Neural cell (in vitro differentiated cells): ENCODE data around the gene TINAG. TPM values are rescaled to one million over a fixed set of nuclear protein-coding genes. Genes with fewer than 3 reads are reported as not detected.
A peak's percentile ranks its signal among the peaks of the same experiment; 100 is the strongest.

Experiments used
- H2AFZ ChIP-seq: fragments of 200-600, 300-800 bp; sonication (generic), shearing (Covaris generic); 2 replicates; pipeline ENCODE4 v1.6.0; 2014; ENCODE audit warnings: low read depth, mild to moderate bottlenecking, antibody characterized with exemption, low read length, moderate library complexity
- H3F3A ChIP-seq: fragments of 200-600 bp; shearing (Covaris generic); 2 replicates; pipeline ENCODE4 v1.6.1; 2016; ENCODE audit warnings: mild to moderate bottlenecking, moderate library complexity, mixed read lengths, antibody characterized with exemption, low read length; ENCODE audit not compliant: insufficient read depth, poor library complexity, severe bottlenecking
- H3K27ac ChIP-seq: fragments of 200-600, 300-800 bp; sonication (generic), shearing (Covaris generic); 2 replicates; pipeline ENCODE4 v1.5.1; 2014; ENCODE audit warnings: mild to moderate bottlenecking, low read length, moderate library complexity
- H3K27me3 ChIP-seq: fragments of 300-800, 200-600 bp; sonication (generic), shearing (Covaris generic); 2 replicates; pipeline ENCODE4 v1.6.0; 2014; ENCODE audit warnings: mild to moderate bottlenecking, low read depth, low read length, moderate library complexity; ENCODE audit not compliant: insufficient read depth
- H3K36me3 ChIP-seq: fragments of 300-800, 200-600 bp; sonication (generic), shearing (Covaris generic); 2 replicates; pipeline ENCODE4 v1.5.1; 2014; ENCODE audit warnings: mild to moderate bottlenecking, antibody characterized with exemption, low read length, moderate library complexity; ENCODE audit not compliant: insufficient read depth
- H3K4me2 ChIP-seq: fragments of 300-800, 200-600 bp; sonication (generic), shearing (Covaris generic); 2 replicates; pipeline ENCODE4 v1.6.0; 2014; ENCODE audit warnings: mild to moderate bottlenecking, low read length
- H3K4me3 ChIP-seq: fragments of 300-800, 200-600 bp; sonication (generic), shearing (Covaris generic); 2 replicates; pipeline ENCODE4 v1.5.1; 2014; ENCODE audit warnings: mild to moderate bottlenecking, low read length, moderate library complexity
- H3K79me2 ChIP-seq: fragments of 200-600 bp; shearing (Covaris generic); replicated peaks from 2 replicates; pipeline ENCODE4 v1.6.0; 2014; ENCODE audit warnings: mild to moderate bottlenecking, low read length, moderate library complexity; ENCODE audit not compliant: insufficient read depth
- H3K9ac ChIP-seq: fragments of 300-800, 200-600 bp; sonication (generic), shearing (Covaris generic); 2 replicates; pipeline ENCODE4 v1.6.1; 2016; ENCODE audit warnings: mild to moderate bottlenecking, low read length, mixed read lengths
- H3K9me2 ChIP-seq: fragments of 200-600 bp; shearing (Covaris generic); 2 replicates; pipeline ENCODE4 v1.6.1; 2016; ENCODE audit warnings: mild to moderate bottlenecking, low read length, mixed read lengths; ENCODE audit not compliant: insufficient read depth
- H3K9me3 ChIP-seq: fragments of 200-600, 300-800 bp; sonication (generic), shearing (Covaris generic); 2 replicates; pipeline ENCODE4 v1.6.1; 2016; ENCODE audit warnings: mild to moderate bottlenecking, mixed run types, low read length, moderate library complexity, mixed read lengths
- H4K20me1 ChIP-seq: fragments of 200-600 bp; shearing (Covaris generic); 2 replicates; pipeline ENCODE4 v1.6.1; 2016; ENCODE audit warnings: mild to moderate bottlenecking, mixed run types; ENCODE audit not compliant: insufficient read depth
- CTCF ChIP-seq: fragments of 450-650 bp; IDR thresholded peaks from 2 replicates; pipeline ENCODE4 v1.5.1; 2014; ENCODE audit warnings: antibody characterized with exemption, mild to moderate bottlenecking, moderate library complexity; ENCODE audit not compliant: poor library complexity, severe bottlenecking
- EP300 ChIP-seq: fragments of 450-650 bp; conservative IDR thresholded peaks from 2 replicates; pipeline ENCODE4 v1.6.1; 2014; ENCODE audit warnings: antibody characterized with exemption, mild to moderate bottlenecking, moderate library complexity; ENCODE audit not compliant: poor library complexity, severe bottlenecking
- EZH2 ChIP-seq: fragments of 200-600, 300-800 bp; shearing (Covaris generic), sonication (generic); IDR thresholded peaks from 2 replicates; pipeline ENCODE4 v1.6.1; 2014; ENCODE audit warnings: antibody characterized with exemption, low read length, borderline replicate concordance, mild to moderate bottlenecking; ENCODE audit not compliant: insufficient read depth, poor library complexity, severe bottlenecking
- MXI1 ChIP-seq: fragments of 450-650 bp; conservative IDR thresholded peaks from 2 replicates; pipeline ENCODE4 v1.6.1; 2014; ENCODE audit warnings: antibody characterized with exemption, mild to moderate bottlenecking; ENCODE audit not compliant: poor library complexity, severe bottlenecking
- POLR2AphosphoS5 ChIP-seq: IDR thresholded peaks from 2 replicates; pipeline ENCODE4 v1.6.1; 2012
- RAD21 ChIP-seq: fragments of 450-650 bp; conservative IDR thresholded peaks from 2 replicates; pipeline ENCODE4 v1.6.1; 2014; ENCODE audit warnings: antibody characterized with exemption, mild to moderate bottlenecking, moderate library complexity
- SMC3 ChIP-seq: fragments of 450-650 bp; conservative IDR thresholded peaks from 2 replicates; pipeline ENCODE4 v1.6.1; 2014; ENCODE audit warnings: antibody characterized with exemption, mild to moderate bottlenecking, moderate library complexity; ENCODE audit not compliant: poor library complexity
- TAF1 ChIP-seq: IDR thresholded peaks from 2 replicates; pipeline ENCODE4 v1.6.1; 2012; ENCODE audit warnings: low read depth
- polyA plus RNA-seq: library from polyadenylated mRNA; depleted of rRNA; stranded (reverse); fragments of >200 nt; gene quantifications from 2 replicates; pipeline ENCODE4 v1.2.3, GENCODE V29; 2014
- TF ChIP-seq, protein P1 (sequence below): IDR thresholded peaks from 2 replicates; pipeline ENCODE4 v1.6.1; 2012; ENCODE audit warnings: borderline replicate concordance

The TINAG gene
- polyA plus RNA-seq, 1 donor from 2014 or later = 1.1 TPM

DNA sequence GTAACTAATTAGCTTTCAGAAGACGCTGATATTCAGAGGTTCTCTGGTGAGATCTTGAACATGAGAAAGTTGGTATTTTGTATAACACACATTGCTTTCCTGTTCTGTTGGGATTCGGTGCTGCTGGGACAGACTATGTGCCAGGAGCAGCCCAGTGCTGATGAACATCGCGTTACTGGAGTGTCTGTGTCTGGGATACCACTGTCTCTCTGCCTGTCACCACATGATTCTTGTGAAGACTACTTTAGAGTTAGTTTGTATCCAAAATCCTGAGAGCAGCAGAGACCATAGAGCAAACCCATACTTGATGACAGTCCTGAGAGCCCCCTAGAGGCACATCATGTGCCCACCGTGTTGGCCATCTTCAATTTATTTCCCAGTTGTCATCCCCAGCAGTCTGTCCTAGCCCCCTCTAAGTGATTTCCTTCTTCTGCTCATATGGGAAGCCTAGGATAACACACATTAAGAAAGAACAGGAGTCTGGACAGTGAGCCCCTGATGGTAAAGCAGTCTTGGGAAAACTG, 41.8 kb upstream of the TINAG start:
- Histone ChIP-seq H3K27me3 (no peaks in the 10 kb centered on the region), H3K27ac (no peak overlapping the region), H3K4me2 (no peak overlapping the region), H3K4me3 (no peak overlapping the region), H2AFZ (no peak overlapping the region), H3K9me2 (no peaks in the 10 kb centered on the region), H4K20me1 (no peaks in the 10 kb centered on the region), H3K9me3 (no peaks in the 10 kb centered on the region), H3K36me3 (no peaks in the 10 kb centered on the region), H3F3A (no peaks in the 10 kb centered on the region), H3K9ac (no peak overlapping the region), H3K79me2 (no peaks in the 10 kb centered on the region)
- TF ChIP-seq, protein P1, sequence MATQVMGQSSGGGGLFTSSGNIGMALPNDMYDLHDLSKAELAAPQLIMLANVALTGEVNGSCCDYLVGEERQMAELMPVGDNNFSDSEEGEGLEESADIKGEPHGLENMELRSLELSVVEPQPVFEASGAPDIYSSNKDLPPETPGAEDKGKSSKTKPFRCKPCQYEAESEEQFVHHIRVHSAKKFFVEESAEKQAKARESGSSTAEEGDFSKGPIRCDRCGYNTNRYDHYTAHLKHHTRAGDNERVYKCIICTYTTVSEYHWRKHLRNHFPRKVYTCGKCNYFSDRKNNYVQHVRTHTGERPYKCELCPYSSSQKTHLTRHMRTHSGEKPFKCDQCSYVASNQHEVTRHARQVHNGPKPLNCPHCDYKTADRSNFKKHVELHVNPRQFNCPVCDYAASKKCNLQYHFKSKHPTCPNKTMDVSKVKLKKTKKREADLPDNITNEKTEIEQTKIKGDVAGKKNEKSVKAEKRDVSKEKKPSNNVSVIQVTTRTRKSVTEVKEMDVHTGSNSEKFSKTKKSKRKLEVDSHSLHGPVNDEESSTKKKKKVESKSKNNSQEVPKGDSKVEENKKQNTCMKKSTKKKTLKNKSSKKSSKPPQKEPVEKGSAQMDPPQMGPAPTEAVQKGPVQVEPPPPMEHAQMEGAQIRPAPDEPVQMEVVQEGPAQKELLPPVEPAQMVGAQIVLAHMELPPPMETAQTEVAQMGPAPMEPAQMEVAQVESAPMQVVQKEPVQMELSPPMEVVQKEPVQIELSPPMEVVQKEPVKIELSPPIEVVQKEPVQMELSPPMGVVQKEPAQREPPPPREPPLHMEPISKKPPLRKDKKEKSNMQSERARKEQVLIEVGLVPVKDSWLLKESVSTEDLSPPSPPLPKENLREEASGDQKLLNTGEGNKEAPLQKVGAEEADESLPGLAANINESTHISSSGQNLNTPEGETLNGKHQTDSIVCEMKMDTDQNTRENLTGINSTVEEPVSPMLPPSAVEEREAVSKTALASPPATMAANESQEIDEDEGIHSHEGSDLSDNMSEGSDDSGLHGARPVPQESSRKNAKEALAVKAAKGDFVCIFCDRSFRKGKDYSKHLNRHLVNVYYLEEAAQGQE = no peak
- TF ChIP-seq EP300 (no peak), EZH2 (no peak), MXI1 (no peak), SMC3 (no peak), CTCF (no peak), POLR2AphosphoS5 (no peak), RAD21 (no peak), TAF1 (no peak)

DNA sequence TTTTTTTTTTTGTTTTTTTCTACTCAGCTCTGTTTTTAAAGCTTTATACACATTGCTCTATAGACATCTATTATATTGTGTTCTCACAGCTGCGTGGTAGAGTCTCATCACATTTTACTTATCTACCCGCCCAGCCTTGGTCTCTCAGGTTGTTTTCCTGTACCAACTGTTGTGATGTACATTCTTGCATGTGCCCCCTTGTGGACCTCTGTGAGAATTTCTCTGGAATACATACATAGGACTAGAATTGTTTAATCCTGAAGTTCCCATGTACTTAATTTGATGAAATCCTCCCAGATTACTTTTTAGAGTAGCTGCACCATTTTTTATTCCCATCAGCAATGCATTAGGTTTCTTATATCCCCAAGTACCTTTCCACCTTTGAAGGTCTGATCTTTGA, 40.4 kb upstream of the TINAG start:
- Histone ChIP-seq H3K36me3 (no peaks in the 10 kb centered on the region), H3K27me3 (no peaks in the 10 kb centered on the region), H3K79me2 (no peaks in the 10 kb centered on the region), H3F3A (no peaks in the 10 kb centered on the region), H3K4me3 (no peak overlapping the region), H3K9ac (no peak overlapping the region), H3K9me3 (no peaks in the 10 kb centered on the region), H4K20me1 (no peaks in the 10 kb centered on the region), H3K27ac (no peak overlapping the region), H3K9me2 (no peaks in the 10 kb centered on the region), H3K4me2 (no peak overlapping the region), H2AFZ (no peak overlapping the region)
- TF ChIP-seq CTCF (peak; percentile 62), RAD21 (peak; percentile 59), SMC3 (peak; percentile 70), EZH2 (no peak), EP300 (no peak)
